DMS53 (cell line): ENCODE measurements around the gene RBP2.
"Not testable (repeated sequence)": the region's sequence is repeated elsewhere in the genome, so short reads cannot be mapped to it uniquely, and the experiment has no call there.

Source experiments
- DNase-seq: peaks from one replicate; lab custom pipeline; 2025; lab: John Stamatoyannopoulos, UW

The RBP2 gene

DNA sequence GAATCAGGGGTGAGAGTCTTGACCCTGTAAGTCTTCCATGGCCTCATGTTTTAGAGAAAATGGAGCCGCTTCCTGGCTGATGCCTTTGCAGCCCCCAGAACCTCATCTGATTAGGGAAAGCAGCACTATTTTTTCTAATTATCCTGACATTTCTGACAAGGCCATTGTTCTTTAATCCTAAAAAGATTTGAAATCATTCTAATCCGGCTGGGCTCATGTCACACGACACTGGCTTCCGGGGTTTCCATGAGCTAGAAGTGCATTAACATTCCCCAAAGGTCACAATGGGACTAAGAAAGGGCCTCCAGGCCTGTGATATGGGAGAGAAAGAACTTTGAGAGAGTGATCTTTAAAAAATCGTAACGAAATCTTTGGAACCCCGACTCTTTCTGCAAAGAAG, 33.1 kb downstream of the RBP2 start:
- no peak for DNase-seq

DNA sequence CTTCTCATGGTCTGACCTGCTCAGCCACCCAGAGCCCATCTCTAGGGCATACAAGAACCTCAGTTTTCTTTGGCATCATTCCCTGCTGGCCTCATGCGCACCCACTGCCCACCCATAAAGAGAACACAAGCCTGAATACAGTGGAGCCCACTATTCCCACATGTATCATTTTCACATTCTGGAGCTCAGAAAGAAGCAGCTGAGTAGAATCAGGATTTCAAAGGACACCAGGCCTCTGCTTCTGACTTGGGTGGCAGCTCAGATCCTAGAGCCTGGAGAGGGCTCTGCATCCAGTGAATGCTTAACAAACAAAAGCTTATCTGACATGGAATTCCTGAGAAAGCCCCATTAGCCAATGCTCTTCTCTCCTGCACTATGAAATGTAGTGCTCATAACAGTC, 34.7 kb downstream of the RBP2 start:
- no peak for DNase-seq

- no peak for DNase-seq
Measured at GRCh38 chr3:139440639-139441556, 35.4 kb downstream of the RBP2 start.

DNA sequence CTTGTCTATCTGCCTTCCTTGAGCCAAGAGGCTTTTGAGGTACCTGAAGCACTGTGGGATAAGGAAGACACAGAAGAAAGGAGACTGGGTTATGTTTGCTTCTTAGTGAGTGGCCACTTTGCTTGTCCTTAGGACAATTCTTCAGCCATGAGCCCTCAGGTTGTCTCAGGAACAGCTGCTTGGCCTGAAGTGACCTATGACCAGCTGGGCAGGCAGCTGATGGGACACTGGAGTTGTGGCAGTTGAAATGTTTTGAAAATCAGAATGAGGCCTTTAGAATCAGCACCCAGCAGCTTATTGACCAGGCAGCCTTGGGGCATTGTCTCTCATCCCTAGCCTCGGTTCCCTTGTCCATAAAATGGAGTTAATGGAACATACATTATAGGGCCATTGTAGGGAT, 37.0 kb downstream of the RBP2 start:
- DNase-seq = no peak

DNA sequence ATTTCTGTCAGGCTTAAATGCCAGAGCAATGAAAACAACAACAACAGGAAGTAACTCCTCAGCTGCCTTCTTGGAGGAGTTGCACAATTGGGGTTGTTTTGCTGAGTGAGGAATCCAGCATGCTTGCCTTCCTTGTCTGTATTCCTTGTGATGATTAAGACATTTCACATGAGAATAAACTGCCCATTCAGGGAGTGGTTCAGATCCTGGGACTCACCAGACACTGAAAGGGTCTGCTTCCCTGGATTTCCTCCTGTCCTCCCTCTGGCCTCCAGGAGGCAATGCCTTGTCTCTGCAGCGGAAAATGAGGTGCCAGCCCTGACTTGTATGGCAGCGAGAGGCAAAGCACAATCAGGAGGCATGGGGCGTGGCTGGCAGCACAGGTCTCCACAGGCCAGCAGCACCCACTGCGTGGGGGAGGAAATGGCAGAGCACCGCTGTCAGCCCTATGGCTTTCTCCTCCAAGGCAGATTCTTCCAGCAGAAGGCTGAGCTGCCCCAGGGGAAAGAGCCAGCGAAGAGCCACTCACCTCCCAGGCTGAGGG, 41.5 kb downstream of the RBP2 start:
- DNase-seq = no peak

DNA sequence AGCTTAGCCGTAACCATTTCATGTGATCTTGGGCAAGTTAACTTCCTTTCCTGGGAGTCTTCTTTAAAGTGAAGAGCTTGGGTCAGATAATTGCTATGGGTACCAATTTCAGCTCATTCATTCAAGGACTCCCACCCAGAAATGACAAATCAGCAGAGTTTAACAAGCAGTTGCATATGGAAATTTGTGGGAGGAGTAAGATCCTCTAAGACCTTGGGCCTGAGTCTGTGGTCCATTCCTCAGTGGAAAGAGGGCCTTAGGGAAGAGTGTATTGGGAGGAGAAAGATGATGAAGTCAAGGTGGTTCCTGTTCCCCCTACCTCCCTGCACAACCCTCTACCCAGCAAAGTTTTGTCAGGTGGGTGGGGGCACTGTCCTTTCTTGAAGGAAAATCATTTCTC, 42.1 kb downstream of the RBP2 start:
- DNase-seq = no peak

GRCh38 chr3:139433089-139433488, 43.2 kb downstream of the RBP2 start:
- DNase-seq = no peak

- no peak for DNase-seq
Measured at GRCh38 chr3:139430493-139430892, 45.8 kb downstream of the RBP2 start.

DNA sequence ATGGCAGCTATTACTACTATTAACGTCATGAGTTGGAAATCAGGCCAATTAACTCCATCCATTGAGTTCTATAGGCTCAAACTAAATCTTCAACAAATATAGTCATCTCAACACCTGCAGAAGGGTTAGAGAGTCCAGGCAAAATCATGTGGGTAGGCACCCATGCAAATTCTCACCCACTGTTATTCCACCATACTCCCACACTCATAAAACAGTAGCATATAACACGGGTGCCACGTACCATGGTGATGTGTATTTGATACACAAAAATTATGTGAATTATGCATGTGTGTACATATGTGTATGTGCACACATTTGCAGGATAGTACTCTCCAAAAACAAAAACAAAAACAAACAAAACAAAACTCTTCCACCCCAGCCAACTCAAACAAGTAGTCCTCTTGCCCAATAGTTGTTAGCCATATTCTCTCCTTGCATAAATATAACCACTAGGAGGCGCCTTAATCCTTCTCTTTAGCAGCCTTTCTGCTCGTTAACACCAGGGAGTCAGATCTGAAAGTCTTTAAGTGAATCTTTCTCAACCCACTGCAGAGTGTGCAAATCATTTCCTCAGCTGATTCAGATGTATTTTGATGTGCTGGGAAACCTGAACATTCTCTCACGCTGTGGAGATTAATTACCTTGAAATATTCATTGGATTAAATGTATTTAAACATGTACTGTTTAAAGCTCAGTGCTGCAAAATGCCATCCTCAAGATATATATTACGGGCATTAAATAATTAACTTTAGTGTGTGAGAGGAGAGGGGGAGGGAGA, 48.8 kb downstream of the RBP2 start:
- DNase-seq = peak; percentile 80

DNA sequence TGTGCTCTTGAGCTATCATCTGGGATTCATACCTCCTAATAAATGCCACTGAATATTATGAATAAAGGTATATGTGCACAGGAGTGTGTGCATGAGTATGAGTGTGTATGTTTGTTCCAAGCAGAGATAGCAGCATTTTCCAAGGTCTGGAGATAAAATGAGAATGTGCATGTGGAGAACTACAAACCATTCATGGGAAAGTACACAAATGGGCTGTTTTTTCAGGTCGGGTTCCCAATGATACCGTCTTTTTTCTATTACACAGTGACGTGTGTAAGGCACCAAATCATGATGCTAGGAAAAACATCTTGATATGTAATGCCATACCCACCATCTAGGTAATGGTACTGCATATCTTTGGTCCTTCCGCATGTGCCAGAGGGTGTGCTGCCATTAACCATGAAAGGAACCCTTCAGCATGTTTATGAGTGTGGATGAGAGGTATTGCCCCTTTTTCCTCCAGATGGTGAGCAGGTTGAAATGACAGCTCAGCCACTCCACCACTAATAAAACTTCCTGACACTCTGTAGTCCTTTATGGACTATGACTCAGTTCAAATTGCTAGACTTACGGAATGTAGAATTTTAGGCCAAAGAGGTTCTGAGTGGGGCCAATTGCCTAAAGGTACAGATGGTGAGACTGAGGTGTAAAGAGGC, 50.4 kb downstream of the RBP2 start:
- DNase-seq = no peak

DNA sequence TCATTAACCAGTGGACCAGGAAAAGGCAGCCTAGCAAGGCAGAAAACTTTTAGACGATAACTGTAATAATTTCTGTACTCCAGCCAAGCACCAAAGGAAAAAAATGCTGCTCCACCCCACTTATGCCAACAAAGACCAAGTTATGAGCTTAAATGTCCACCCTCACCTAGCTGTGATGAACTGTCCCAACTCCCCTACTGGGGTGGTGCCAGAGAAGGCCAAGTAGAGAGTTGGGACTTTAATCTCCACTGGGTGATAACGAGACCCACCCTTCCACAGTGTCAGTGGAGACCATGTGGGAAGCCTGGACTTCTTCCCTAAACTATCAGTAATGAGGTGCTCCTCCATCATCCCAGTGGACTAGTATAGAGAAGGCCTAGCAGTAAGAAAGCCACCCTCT, 53.1 kb downstream of the RBP2 start:
- DNase-seq = no peak

GRCh38 chr3:139421460-139421859, 54.9 kb downstream of the RBP2 start:
- DNase-seq = no peak

- DNase-seq = no peak
Measured at GRCh38 chr3:139421040-139421439, 55.3 kb downstream of the RBP2 start.

DNA sequence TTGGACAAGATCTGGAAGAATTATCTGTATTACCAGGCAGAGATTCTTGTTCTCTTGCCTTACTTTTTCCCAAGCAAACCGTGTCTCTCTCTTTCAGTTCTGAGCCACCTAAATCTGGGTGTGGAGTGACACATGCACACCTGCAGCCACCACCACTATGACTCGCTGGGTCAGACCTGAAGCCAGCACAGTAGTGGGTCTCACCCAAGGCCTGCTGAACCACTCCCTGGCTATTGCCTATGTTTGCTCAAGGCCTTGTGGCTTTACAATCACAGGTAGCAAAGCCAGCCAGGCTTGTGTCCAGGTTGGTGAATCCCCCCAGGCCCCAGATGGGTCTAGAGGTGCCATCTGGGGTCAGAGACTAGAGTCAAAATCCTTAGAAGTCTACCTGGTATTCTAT, 58.2 kb downstream of the RBP2 start:
- no peak for DNase-seq

DNA sequence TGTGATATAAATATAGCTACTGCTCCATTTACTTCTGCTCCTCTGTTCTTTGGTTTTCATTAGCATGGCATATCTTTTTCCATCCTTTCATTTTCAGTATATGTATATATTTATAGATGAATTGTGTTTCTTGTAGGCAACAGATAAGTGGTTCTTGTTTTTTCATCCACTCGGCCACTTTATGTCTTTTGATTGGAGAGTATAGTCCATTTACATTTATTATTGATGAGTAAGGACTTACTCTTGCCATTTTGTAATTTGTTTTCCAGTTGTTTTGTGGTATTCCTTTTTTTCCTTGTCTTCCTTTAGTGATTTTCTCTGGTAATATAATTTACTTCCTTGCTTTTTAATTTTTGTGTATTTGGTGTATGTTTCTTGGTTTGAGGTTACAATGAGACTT, 60.0 kb downstream of the RBP2 start:
- no peak for DNase-seq

GRCh38 chr3:139414608-139415224, 61.6 kb downstream of the RBP2 start:
- no peak for DNase-seq

- not testable (repeated sequence) for DNase-seq
Measured at GRCh38 chr3:139412891-139413290, 63.4 kb downstream of the RBP2 start.
